Measurements from ENCODE around the gene BCL11B. TPM values are rescaled to one million over a fixed set of nuclear protein-coding genes. Genes with fewer than 3 reads are reported as not detected.

BCL11B gene
- total RNA-seq, 1 donor from 2014 or later: 27.0 TPM

Other genes with a start within 250 kb of the BCL11B start
- gene SETD3, start 208.7 kb upstream of the BCL11B start, total RNA-seq: 78.8 TPM
- gene CCNK, start 209.2 kb upstream of the BCL11B start, total RNA-seq: 22.6 TPM

Data from occipital lobe (tissue), 1 donor.